Chondrocyte (in vitro differentiated cells): ENCODE results near the gene LHFPL2. TPM values are rescaled to one million over a fixed set of nuclear protein-coding genes. Genes with fewer than 3 reads are reported as not detected.

Experiments
- DNase-seq: peaks from one replicate; pipeline ENCODE4 v3.0.0; 2021; ENCODE audit warnings: mixed read lengths, low spot score
- H3K27ac Mint-ChIP-seq: one replicate; pipeline ENCODE4 v1.8.0; 2021; ENCODE audit warnings: mild to moderate bottlenecking, moderate library complexity, mixed read lengths; ENCODE audit not compliant: unreplicated experiment
- H3K27me3 Mint-ChIP-seq: 2 replicates; pipeline ENCODE4 v1.8.0; 2021; ENCODE audit warnings: low read depth, mixed read lengths
- H3K36me3 Mint-ChIP-seq: 2 replicates; pipeline ENCODE4 v1.8.0; 2021; ENCODE audit warnings: low read depth, mixed read lengths
- H3K4me1 Mint-ChIP-seq: 2 replicates; pipeline ENCODE4 v1.8.0; 2021; ENCODE audit warnings: low read depth, mild to moderate bottlenecking, mixed read lengths
- H3K4me3 Mint-ChIP-seq: one replicate; pipeline ENCODE4 v1.8.0; 2021; ENCODE audit warnings: mild to moderate bottlenecking, moderate library complexity, mixed read lengths; ENCODE audit not compliant: unreplicated experiment
- H3K9me3 Mint-ChIP-seq: 2 replicates; pipeline ENCODE4 v1.8.0; 2021; ENCODE audit warnings: low read depth, mixed read lengths
- CTCF ChIP-seq: fragments of 200-600 bp; sonication (generic); IDR thresholded peaks from 2 replicates; pipeline ENCODE4 v1.5.0; 2021; ENCODE audit warnings: antibody characterized with exemption, mild to moderate bottlenecking, moderate library complexity
- total RNA-seq: library from RNA; stranded (reverse); gene quantifications from 3 replicates; pipeline ENCODE4 v1.2.1, GENCODE V29; 2021

The LHFPL2 gene
- total RNA-seq, 1 donor from 2014 or later = 49.4 TPM

GRCh38 chr5:78661691-78662090, 13.1 kb upstream of the LHFPL2 start:
- peaks cover 6% of the 10 kb centered on the region for H3K9me3 Mint-ChIP-seq
- TF ChIP-seq CTCF = no peak
- no peaks in the 10 kb centered on the region for H3K36me3 Mint-ChIP-seq
- H3K4me1 Mint-ChIP-seq = peaks cover 24% of the 10 kb centered on the region
- no peaks in the 10 kb centered on the region for H3K27me3 Mint-ChIP-seq
- H3K27ac Mint-ChIP-seq = no peak overlapping the region
- no peak overlapping the region for H3K4me3 Mint-ChIP-seq
- no peak for DNase-seq

- TF ChIP-seq CTCF = no peak
- H3K27ac Mint-ChIP-seq = no peak overlapping the region
- no peaks in the 10 kb centered on the region for H3K27me3 Mint-ChIP-seq
- H3K36me3 Mint-ChIP-seq = no peaks in the 10 kb centered on the region
- no peak overlapping the region for H3K4me3 Mint-ChIP-seq
- peaks cover 19% of the 10 kb centered on the region for H3K4me1 Mint-ChIP-seq
- no peak for DNase-seq
- peaks cover 6% of the 10 kb centered on the region for H3K9me3 Mint-ChIP-seq
These were observed 12.5 kb upstream of the LHFPL2 start for GRCh38 chr5:78661044-78661443.

- Mint-ChIP-seq H3K4me3 (no peak overlapping the region), H3K27ac (no peak overlapping the region), H3K9me3 (peaks cover 6% of the 10 kb centered on the region), H3K36me3 (no peaks in the 10 kb centered on the region), H3K27me3 (no peaks in the 10 kb centered on the region), H3K4me1 (peaks cover 17% of the 10 kb centered on the region)
- no peak for DNase-seq
- TF ChIP-seq CTCF = no peak
These were observed 11.8 kb upstream of the LHFPL2 start for GRCh38 chr5:78660401-78660800.

- peak overlapping the region; percentile 12 for H3K27ac Mint-ChIP-seq
- H3K9me3 Mint-ChIP-seq = peaks cover 6% of the 10 kb centered on the region
- H3K27me3 Mint-ChIP-seq = no peaks in the 10 kb centered on the region
- TF ChIP-seq CTCF = no peak
- no peak for DNase-seq
- peaks cover 21% of the 10 kb centered on the region for H3K4me1 Mint-ChIP-seq
- H3K4me3 Mint-ChIP-seq = no peak overlapping the region
- no peaks in the 10 kb centered on the region for H3K36me3 Mint-ChIP-seq
These were observed 11.1 kb upstream of the LHFPL2 start for GRCh38 chr5:78659714-78660113.

- Mint-ChIP-seq H3K36me3 (no peaks in the 10 kb centered on the region), H3K4me3 (no peak overlapping the region), H3K27ac (no peak overlapping the region)
These were observed 10.5 kb upstream of the LHFPL2 start for GRCh38 chr5:78659114-78659513.

More at GRCh38 chr5:78659114-78659513, 10.5 kb upstream of the LHFPL2 start:
- Mint-ChIP-seq H3K4me1 (peaks cover 26% of the 10 kb centered on the region), H3K9me3 (peaks cover 6% of the 10 kb centered on the region), H3K27me3 (no peaks in the 10 kb centered on the region)
- no peak for DNase-seq
- no peak for TF ChIP-seq CTCF
